Inferior parietal cortex (tissue), 1 donor: ENCODE data around the gene ZNF385A.

ENCODE experiments used
- DNase-seq: peaks from one replicate; pipeline ENCODE4 v3.0.0-alpha.2; 2016; ENCODE audit errors: extremely low spot score

The ZNF385A gene

GRCh38 chr12:54415221-54415929 lies 30.8 kb upstream of the ZNF385A start:
- no peak for DNase-seq

- DNase-seq: no peak
These were observed 29.0 kb upstream of the ZNF385A start for GRCh38 chr12:54413284-54414190.

GRCh38 chr12:54412786-54413185 lies 28.3 kb upstream of the ZNF385A start:
- no peak for DNase-seq

DNA sequence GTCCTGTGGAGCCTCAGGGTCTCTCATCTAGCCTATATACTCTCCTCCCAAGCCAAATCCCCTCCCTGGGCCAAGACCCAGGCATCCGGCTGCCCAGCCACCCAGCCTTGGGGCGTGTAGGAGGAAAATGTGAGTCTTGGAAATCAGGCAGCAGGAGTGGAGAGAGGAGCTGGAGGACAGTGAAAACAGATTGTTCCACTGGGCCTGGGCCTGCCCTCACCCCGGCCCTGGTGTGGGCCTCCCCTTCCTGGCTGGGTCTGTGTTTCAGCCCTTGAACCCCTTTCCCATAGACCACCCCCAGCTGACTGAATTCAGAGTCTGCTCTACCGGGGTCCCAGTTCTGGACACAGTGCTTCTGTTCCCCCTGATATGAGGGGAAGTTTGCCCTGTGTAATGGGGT lies 27.8 kb upstream of the ZNF385A start:
- no peak for DNase-seq

- no peak for DNase-seq
These were observed 27.1 kb upstream of the ZNF385A start for GRCh38 chr12:54411391-54412241.

DNA sequence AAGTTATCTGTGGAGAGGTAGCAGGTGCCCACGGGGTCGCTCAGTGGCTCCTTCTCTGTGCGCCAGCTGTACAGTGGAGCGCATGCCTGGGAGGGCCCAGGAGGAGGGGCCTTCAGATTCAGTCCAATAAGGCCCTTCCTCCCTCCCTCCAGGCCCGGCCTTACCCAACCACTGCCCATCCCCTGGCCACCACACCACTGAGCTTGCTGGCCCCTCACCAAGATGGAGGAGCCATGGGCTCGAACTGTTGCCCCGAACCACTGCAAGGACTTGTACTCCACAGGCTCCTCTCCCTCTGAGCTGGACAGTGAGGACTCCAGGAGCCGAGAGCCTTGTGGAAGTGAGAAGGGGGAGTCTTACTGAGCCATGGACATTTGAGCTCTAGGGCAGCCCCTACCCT lies 24.7 kb upstream of the ZNF385A start:
- no peak for DNase-seq

DNA sequence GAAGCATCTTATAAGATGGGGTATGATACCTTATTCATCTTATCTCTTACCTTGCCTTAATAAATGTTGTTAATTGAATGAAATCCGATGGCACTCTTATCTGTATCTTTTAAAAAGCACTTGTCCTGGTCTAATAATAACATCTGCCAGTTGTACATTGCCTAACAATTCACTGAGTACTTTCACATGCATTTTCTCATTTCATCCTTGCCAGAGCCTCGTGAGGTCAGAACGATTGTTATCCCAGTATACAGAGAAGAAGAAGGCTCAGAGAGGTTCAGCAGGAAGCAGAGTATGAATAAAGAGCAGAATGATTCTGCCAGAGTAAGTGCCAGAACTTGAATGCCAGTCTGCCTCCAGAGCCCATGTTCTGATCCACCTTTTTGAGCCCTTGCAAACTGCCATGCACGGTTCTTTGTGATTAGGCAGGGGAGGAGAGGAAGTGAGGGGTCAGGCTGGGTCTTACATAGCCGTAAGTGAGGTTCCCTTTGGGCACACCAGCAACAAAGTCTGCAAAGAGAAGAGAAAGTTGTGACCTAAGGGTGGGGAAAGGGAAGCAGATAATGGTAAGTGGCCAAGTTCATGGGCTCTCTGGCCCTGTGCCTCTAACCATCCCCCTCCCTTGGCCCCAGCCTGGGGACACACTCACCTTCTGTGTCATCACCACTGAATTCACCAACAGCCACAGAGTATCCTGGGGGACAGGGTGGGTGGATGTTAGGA lies 22.8 kb upstream of the ZNF385A start:
- no peak for DNase-seq

DNA sequence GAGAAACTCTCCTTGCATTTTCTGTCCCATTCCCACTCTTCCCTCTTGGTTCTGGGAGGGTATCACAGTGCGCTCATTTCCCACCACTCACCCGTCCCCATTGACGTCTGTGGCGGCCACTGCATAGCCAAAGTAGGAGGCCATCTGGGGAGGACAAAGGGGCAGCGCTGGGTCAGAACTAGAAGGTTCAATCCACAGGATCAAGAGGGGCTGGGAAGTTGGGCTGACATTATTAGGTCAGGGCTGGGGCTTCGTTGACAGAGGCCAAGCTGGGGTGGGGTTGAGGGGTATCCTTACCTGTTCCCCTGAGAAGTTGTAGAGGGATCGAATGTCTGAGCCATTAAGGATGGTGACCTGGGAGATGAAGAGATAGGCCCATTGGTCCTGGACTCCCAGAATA lies 21.0 kb upstream of the ZNF385A start:
- DNase-seq: no peak

- DNase-seq: no peak
These were observed 20.6 kb upstream of the ZNF385A start for GRCh38 chr12:54405106-54405505.

DNA sequence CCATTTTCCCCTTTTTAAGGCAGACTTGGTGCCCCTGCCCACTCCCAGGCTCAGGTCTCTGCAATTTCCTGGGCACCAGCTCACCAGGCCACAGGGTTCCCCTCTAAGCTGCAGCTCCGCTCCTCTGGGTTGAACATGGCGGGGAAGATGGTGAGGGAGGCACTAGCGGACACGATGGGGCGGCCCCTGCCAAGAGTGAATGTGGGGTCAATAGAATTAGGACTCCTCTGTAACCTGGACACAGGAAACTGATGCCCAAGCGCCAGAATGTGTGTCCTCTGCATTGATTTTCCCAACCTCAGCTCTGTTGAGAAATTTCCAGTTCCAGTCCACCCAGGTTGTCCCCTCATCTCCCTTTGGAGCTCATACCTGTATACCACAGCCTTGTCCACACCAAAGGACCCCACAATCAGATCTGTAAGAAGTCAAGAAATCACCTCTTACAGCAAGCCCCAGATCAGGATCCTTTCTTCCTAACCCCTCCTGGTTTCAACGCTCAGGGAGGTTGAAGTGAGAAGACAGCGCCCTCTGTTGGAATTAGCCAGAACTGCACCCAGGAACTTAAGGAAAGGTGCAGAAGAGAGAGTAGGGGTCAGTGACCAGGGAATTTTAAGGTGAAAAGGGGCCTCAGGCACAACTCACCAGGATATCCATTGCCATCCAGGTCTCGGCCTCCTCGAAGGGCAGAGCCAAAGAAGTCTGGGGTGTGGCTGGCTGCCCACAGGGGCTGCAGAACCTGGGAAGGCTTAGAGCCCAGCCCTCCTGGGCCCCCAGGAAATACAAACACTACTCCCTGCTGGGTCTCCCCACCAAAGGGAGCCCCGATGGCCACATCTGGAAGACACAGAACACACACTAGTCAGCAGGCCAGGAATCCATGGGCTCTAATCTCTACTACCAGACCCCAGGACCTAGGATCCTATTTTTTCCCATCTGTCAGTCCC lies 19.8 kb upstream of the ZNF385A start:
- peak; percentile 60 for DNase-seq

DNA sequence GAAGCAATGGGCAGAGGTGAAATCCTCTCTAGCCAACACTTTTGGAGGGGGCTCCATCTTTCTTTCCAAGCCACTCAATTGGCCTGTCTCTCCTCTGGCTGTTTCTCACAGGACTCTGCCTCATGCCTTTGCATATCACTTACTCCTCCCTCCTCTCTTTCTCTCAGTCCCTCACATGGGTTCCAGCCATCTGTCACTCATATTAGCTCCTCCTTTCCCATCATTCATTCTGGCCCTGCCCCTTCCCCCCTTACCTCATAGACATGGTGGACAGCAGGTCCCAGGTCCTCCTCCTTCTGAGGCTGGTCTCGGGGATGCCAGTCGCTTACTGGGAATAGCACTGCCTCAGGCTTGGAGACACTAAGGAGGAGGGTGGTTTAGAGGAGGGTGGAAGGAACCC lies 16.6 kb upstream of the ZNF385A start:
- no peak for DNase-seq

GRCh38 chr12:54398995-54399793 lies 14.7 kb upstream of the ZNF385A start:
- peak; percentile 93 for DNase-seq

- DNase-seq: no peak
These were observed 13.7 kb upstream of the ZNF385A start for GRCh38 chr12:54398218-54398617.

DNA sequence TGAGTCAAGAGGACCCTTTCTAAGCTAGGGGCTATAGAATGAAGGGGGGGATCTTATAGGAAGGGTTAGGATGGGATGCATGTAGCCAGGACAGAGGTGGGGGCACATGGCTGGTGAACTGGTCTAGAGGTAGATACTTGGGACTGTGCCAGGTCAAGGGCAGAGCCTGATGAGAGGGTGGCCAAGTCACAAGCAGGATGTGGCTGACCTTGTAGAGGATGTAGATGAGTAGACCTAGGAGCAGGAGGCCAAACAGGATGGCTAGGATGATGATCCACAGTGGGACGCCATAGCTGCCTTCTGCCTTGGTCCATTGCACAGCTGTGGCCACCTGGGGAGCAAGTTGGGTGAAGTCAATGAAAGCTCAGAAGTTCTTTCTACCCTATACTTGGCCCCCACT lies 12.6 kb upstream of the ZNF385A start:
- DNase-seq: no peak

GRCh38 chr12:54395545-54395944 lies 11.0 kb upstream of the ZNF385A start:
- DNase-seq: no peak

GRCh38 chr12:54394986-54395385 lies 10.5 kb upstream of the ZNF385A start:
- DNase-seq: no peak

GRCh38 chr12:54394281-54394719 lies 9.8 kb upstream of the ZNF385A start:
- peak; percentile 92 for DNase-seq

DNA sequence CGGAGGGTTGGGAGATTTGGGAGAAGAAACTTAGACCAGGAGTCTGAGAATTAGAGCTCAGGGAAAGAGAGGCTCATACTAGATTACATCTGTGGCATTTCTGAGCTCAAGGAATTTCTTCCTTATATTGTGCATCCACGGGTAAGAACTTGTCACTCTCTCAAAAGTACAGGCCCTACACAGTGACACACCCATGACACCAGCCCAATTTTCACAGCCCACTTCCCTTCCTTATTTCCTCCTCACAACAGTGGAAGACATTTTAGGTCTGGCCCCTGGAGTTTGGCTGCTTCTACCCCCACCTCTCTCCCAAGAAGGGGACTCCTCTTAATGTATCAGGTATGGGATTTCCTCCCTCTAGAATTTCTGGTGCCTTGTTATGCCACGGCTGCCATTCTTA lies 9.2 kb upstream of the ZNF385A start:
- DNase-seq: no peak

DNA sequence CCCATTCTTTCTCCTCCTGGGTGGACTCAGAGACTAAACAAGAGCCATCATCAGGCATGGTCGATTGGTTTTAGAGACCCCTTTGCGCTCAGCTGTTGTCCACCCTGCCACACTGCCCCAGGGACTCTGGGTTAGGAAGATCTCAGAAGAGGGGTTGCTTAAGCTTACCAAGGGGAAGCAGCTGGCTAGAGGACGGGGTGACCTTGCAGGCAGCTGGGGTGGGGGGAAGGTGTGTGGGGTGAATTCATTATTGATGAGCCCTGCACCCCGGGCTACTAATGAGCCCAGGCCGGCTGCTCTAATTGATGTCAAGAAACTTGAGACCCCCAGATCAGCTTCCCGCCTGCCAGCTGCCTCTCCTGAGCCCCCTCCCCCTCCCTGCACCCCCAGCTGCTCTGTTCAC lies 8.7 kb upstream of the ZNF385A start:
- no peak for DNase-seq
